Activated CD4-positive, alpha-beta memory T cell treated with anti-CD3 and anti-CD28 coated beads, Interleukin-2, amount 10 ng/mL, durations not matched to agents 7 days and 5 days (primary cell): ENCODE data around the gene UGT1A4. TPM values are rescaled to one million over a fixed set of nuclear protein-coding genes. Genes with fewer than 3 reads are reported as not detected.

Experiments
- CTCF ChIA-PET: fragments of 350-600 bp; sonication (Branson Sonifier 250); formaldehyde crosslinking; loops from one replicate; lab custom pipeline; 2021; ENCODE audit warnings: antibody characterized with exemption, inconsistent platforms; lab: Charles Lee
- POLR2A ChIA-PET: fragments of 350-600 bp; sonication (Branson Sonifier 250); formaldehyde crosslinking; loops from one replicate; lab custom pipeline; 2021; ENCODE audit warnings: antibody characterized with exemption; lab: Charles Lee
- DNase-seq: peaks from one replicate; pipeline ENCODE4 v3.0.0-alpha.2; 2020
- H3K27ac Mint-ChIP-seq: one replicate; pipeline ENCODE4 v1.8.0; 2021; ENCODE audit warnings: mild to moderate bottlenecking, mixed read lengths
- H3K27me3 Mint-ChIP-seq: one replicate; pipeline ENCODE4 v1.8.0; 2021; ENCODE audit warnings: mixed read lengths
- H3K36me3 Mint-ChIP-seq: one replicate; pipeline ENCODE4 v1.8.0; 2021; ENCODE audit warnings: low read depth, mixed read lengths
- H3K4me1 Mint-ChIP-seq: one replicate; pipeline ENCODE4 v1.8.0; 2021; ENCODE audit warnings: mixed read lengths
- H3K4me3 Mint-ChIP-seq: one replicate; pipeline ENCODE4 v1.8.0; 2021; ENCODE audit warnings: mild to moderate bottlenecking, mixed read lengths
- H3K9me3 Mint-ChIP-seq: one replicate; pipeline ENCODE4 v1.8.0; 2021; ENCODE audit warnings: mixed read lengths
- total RNA-seq, 2 experiments: library from RNA; stranded (reverse); gene quantifications; one replicate each; pipeline ENCODE4 v1.2.3, GENCODE V29; 2021

Gene UGT1A4
- total RNA-seq, 2 experiments from 2014 or later = not detected

DNA sequence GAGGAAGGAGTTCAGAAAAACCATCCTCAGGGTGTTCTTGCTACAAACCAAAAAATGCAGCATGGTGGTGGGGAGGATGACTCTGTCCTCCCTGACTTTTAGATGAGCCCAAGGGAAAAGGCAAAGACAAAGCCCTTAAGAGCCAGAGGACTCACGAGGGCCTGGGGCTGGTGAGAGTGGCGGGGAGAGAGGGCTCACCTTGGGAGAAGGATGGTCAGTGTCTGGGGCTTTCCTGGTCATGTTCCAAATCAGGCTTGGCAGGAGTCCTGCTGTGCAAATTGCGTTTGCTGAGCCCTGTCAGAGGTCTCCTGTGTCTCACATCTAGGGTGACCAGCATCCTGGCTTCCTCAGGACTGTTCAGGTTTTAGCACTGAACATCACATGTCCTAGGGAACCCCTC lies 46.2 kb downstream of the UGT1A4 start:
- DNase-seq = no peak
- Mint-ChIP-seq H3K36me3 (no peaks in the 10 kb centered on the region), H3K4me1 (no peaks in the 10 kb centered on the region), H3K4me3 (no peak overlapping the region), H3K27ac (no peak overlapping the region), H3K9me3 (no peaks in the 10 kb centered on the region), H3K27me3 (peaks cover 29% of the 10 kb centered on the region)
- ChIA-PET POLR2A (no interaction called here), CTCF (no interaction called here)

DNA sequence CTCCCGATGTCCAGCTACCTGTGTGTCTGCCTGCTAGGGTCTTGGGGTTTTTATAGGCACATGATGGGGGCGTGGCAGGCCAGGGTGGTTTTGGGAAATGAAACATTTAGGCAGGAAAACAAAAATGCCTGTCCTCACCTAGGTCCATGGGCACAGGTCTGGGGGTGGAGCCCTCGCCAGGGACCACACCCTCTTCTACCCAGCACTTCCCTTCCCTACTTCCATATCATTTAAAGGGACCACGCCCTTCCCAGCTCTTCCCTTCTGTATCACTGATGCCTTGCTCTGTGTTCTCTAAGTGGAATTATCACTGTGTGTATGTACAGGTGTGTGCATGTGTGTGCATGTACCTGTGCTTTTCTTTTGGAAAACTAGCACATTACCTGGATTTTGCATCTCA lies 47.9 kb downstream of the UGT1A4 start:
- DNase-seq = no peak
- Mint-ChIP-seq H3K4me3 (no peak overlapping the region), H3K9me3 (no peaks in the 10 kb centered on the region), H3K27me3 (peaks cover 31% of the 10 kb centered on the region), H3K4me1 (no peaks in the 10 kb centered on the region), H3K36me3 (no peaks in the 10 kb centered on the region), H3K27ac (no peak overlapping the region)
- POLR2A ChIA-PET = no interaction called here
- CTCF ChIA-PET = no interaction called here

DNA sequence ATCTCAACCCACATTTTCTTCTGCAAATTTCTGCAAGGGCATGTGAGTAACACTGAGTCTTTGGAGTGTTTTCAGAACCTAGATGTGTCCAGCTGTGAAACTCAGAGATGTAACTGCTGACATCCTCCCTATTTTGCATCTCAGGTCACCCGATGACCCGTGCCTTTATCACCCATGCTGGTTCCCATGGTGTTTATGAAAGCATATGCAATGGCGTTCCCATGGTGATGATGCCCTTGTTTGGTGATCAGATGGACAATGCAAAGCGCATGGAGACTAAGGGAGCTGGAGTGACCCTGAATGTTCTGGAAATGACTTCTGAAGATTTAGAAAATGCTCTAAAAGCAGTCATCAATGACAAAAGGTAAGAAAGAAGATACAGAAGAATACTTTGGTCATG lies 49.5 kb downstream of the UGT1A4 start:
- no peak overlapping the region for H3K27ac Mint-ChIP-seq
- H3K27me3 Mint-ChIP-seq = peaks cover 28% of the 10 kb centered on the region
- ChIA-PET POLR2A (no interaction called here), CTCF (no interaction called here)
- no peaks in the 10 kb centered on the region for H3K36me3 Mint-ChIP-seq
- H3K4me3 Mint-ChIP-seq = no peak overlapping the region
- no peaks in the 10 kb centered on the region for H3K4me1 Mint-ChIP-seq
- H3K9me3 Mint-ChIP-seq = no peaks in the 10 kb centered on the region
- no peak for DNase-seq

DNA sequence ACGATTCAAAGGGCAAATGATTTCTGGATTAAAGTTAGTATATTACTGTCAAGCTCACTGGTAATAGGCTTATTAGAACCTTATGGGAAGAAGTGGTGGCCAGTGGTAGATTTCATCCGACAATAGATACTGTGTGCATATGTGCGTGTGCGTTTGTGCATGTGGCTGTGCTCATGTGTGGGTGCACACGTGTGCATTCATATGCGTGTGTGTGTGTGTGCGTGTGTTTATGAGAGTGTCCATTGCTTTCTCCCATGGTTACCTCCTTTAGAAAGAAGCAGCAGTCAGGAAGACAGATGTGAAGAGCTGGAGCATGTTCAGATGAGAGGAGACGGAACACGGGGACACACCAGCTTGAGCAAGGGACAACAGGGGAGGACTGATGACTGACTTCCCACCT lies 50.7 kb downstream of the UGT1A4 start:
- POLR2A ChIA-PET = no interaction called here
- Mint-ChIP-seq H3K9me3 (no peaks in the 10 kb centered on the region), H3K36me3 (no peaks in the 10 kb centered on the region), H3K27me3 (peaks cover 18% of the 10 kb centered on the region), H3K4me3 (no peak overlapping the region), H3K27ac (no peak overlapping the region), H3K4me1 (no peaks in the 10 kb centered on the region)
- DNase-seq = no peak
- CTCF ChIA-PET = no interaction called here

DNA sequence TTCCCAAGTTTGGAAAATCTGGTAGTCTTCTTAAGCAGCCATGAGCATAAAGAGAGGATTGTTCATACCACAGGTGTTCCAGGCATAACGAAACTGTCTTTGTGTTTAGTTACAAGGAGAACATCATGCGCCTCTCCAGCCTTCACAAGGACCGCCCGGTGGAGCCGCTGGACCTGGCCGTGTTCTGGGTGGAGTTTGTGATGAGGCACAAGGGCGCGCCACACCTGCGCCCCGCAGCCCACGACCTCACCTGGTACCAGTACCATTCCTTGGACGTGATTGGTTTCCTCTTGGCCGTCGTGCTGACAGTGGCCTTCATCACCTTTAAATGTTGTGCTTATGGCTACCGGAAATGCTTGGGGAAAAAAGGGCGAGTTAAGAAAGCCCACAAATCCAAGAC lies 53.6 kb downstream of the UGT1A4 start:
- peaks cover 2% of the 10 kb centered on the region for H3K36me3 Mint-ChIP-seq
- H3K27me3 Mint-ChIP-seq = peaks cover 9% of the 10 kb centered on the region
- H3K9me3 Mint-ChIP-seq = peaks cover 7% of the 10 kb centered on the region
- H3K4me3 Mint-ChIP-seq = no peak overlapping the region
- ChIA-PET POLR2A (no interaction called here), CTCF (no interaction called here)
- H3K4me1 Mint-ChIP-seq = no peaks in the 10 kb centered on the region
- DNase-seq = no peak
- no peak overlapping the region for H3K27ac Mint-ChIP-seq

DNA sequence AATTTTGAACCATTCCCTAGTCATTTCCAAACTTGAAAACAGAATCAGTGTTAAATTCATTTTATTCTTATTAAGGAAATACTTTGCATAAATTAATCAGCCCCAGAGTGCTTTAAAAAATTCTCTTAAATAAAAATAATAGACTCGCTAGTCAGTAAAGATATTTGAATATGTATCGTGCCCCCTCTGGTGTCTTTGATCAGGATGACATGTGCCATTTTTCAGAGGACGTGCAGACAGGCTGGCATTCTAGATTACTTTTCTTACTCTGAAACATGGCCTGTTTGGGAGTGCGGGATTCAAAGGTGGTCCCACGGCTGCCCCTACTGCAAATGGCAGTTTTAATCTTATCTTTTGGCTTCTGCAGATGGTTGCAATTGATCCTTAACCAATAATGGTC lies 54.0 kb downstream of the UGT1A4 start:
- POLR2A ChIA-PET = no interaction called here
- H3K27me3 Mint-ChIP-seq = peaks cover 7% of the 10 kb centered on the region
- H3K4me3 Mint-ChIP-seq = no peak overlapping the region
- DNase-seq = no peak
- H3K9me3 Mint-ChIP-seq = peaks cover 9% of the 10 kb centered on the region
- H3K36me3 Mint-ChIP-seq = peaks cover 2% of the 10 kb centered on the region
- no peaks in the 10 kb centered on the region for H3K4me1 Mint-ChIP-seq
- no peak overlapping the region for H3K27ac Mint-ChIP-seq
- CTCF ChIA-PET = no interaction called here

DNA sequence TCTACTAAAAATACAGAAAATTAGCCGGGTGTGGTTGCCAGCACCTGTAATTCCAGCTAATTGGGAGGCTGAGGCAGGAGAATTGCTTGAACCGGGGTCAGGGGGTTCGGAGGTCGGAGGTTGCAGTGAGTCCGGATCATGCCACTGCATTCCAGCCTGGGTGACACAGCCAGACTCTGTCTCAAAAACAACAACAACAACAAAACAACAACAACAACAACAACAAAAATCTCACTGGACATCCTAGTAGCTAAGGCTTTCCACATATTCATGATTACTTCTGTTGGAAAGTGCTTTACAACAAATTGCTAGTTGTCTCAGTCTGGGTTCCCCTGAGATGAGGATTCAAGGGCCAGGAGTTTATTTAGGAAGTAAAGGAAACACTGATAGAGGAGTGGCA lies 55.3 kb downstream of the UGT1A4 start:
- Mint-ChIP-seq H3K27me3 (peaks cover 5% of the 10 kb centered on the region), H3K4me3 (no peak overlapping the region), H3K27ac (no peak overlapping the region), H3K9me3 (peaks cover 9% of the 10 kb centered on the region), H3K36me3 (peaks cover 2% of the 10 kb centered on the region), H3K4me1 (no peaks in the 10 kb centered on the region)
- no peak for DNase-seq
- ChIA-PET POLR2A (no interaction called here), CTCF (no interaction called here)

DNA sequence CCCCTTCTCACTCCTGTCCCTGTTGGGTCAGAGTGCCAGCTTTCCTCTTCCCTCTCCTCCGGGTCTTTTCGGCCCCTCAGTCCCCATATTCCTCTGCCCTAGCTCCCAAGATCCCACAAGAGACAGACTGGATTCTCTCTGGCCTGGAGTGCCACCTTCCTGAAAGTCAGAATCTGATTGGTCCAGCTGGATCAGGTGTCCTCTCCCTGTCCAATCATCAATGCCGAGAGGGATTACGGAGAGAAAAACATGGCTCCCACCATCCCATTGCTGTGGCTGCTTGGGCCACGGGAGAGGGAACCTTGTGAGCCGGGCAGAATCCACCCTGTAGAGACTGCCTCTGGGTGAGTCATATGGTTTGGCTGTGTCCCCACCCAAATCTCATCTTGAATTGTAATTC lies 56.9 kb downstream of the UGT1A4 start:
- CTCF ChIA-PET = no interaction called here
- peaks cover 9% of the 10 kb centered on the region for H3K9me3 Mint-ChIP-seq
- H3K4me3 Mint-ChIP-seq = no peak overlapping the region
- no peak overlapping the region for H3K27ac Mint-ChIP-seq
- peaks cover 2% of the 10 kb centered on the region for H3K27me3 Mint-ChIP-seq
- POLR2A ChIA-PET = no interaction called here
- H3K36me3 Mint-ChIP-seq = peaks cover 2% of the 10 kb centered on the region
- DNase-seq = no peak
- no peaks in the 10 kb centered on the region for H3K4me1 Mint-ChIP-seq

DNA sequence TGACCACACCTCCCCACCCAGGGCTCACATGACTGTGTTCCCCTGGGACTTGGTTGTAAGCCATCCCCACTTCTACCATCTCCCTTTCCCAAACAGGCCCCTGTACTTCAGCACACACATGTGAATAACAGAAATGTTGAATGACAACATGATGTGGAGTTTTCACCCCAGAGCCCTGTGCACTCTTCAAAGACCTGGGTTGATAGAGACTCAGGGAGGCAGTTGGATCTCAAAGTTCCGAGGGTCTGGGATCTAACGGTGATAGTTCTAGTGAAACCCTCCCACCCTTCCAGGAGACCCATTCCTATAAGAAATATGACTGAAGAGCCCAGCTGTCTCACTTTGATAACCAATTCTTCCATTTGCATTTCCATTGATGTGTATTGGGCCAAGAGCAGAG lies 59.5 kb downstream of the UGT1A4 start, which contains the start of gene MROH2A:
Gene MROH2A, plus strand, starts transcription at position 301 of the 400 bp plus-strand sequence. CDS start 1,029 bp downstream, outside the sequence.
- Mint-ChIP-seq H3K27ac (no peak within 1 kb of the TSS), H3K36me3 (peaks cover 2% of the 10 kb centered on the region), H3K4me1 (no peaks in the 10 kb centered on the region), H3K9me3 (peaks cover 9% of the 10 kb centered on the region), H3K4me3 (no peak within 1 kb of the TSS), H3K27me3 (peaks cover 9% of the 10 kb centered on the region)
- POLR2A ChIA-PET = no interaction called here
- CTCF ChIA-PET = interaction anchor here (0.6 kb wide), 1 partner anchor 1968 kb away, joined by 4 read pairs; no protein-coding TSS in a partner anchor
- no peak for DNase-seq

DNA sequence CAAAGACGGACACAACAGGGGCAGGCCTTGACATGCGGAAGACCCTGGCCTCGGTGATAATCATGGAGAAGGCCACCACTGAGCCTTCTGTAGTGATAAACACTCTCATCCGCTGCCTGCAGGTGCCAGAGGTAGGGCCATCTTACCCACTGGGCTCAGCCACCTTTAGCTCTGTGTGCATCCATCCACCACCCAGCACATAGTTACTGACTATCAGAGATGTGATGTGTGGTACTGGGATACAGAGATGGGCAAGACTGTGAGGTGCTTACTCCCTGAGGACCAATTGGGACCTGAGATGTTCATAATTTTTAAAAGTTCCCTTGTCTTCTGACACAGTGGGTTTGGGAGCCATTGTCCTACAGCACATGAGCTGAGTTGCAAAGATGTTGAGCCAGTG lies 61.2 kb downstream of the UGT1A4 start:
- peaks cover 9% of the 10 kb centered on the region for H3K9me3 Mint-ChIP-seq
- CTCF ChIA-PET = no interaction called here

DNA sequence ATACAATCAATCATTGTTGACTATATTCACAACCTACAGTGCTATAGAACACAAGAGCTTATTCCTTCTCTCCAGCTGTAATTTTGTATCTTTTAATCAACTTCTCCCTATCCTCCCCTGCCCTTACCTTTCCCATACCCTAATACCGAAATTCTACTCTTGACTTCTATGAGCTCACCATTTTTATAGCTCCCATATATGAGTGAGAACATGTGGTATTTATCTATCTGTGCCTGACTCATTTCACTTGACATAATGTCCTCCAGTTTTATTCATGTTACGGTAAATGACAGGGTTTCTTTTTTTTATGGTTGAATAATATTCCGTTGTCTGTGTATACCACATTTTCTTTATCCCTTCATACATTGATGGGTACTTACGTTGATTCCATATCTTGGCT lies 62.2 kb downstream of the UGT1A4 start:
- Mint-ChIP-seq H3K9me3 (peaks cover 8% of the 10 kb centered on the region), H3K4me3 (no peak overlapping the region), H3K4me1 (no peaks in the 10 kb centered on the region), H3K36me3 (peaks cover 2% of the 10 kb centered on the region), H3K27me3 (peaks cover 9% of the 10 kb centered on the region), H3K27ac (no peak overlapping the region)
- ChIA-PET POLR2A (no interaction called here), CTCF (no interaction called here)
- no peak for DNase-seq

More for the DNA sequence above, 61.2 kb downstream of the UGT1A4 start:
- Mint-ChIP-seq H3K27ac (no peak overlapping the region), H3K4me1 (no peaks in the 10 kb centered on the region), H3K27me3 (peaks cover 9% of the 10 kb centered on the region), H3K4me3 (no peak overlapping the region), H3K36me3 (peaks cover 2% of the 10 kb centered on the region)
- DNase-seq = no peak
- POLR2A ChIA-PET = no interaction called here

DNA sequence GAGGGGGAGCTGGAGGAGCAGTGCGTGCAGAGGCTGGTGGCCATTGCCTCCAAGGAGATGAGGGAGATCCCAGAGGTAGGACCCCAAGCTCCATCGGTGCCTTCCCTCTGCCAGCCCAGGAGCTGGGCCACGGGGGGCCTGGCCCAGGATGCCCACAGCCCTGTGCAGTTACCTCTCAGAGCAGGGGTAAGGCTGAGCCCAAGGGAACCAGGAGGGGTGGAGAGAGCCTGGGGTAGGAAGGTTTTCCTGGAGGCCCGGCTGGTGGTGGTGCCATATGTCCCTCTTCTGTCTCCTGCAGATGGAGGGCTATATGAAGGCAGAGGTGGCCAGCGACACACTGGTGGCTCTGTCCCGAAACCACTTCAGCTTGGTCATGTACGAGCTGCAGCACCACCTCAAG lies 71.0 kb downstream of the UGT1A4 start:
- no peaks in the 10 kb centered on the region for H3K4me1 Mint-ChIP-seq
- H3K36me3 Mint-ChIP-seq = no peaks in the 10 kb centered on the region
- H3K27ac Mint-ChIP-seq = no peak overlapping the region
- no peaks in the 10 kb centered on the region for H3K9me3 Mint-ChIP-seq
- ChIA-PET CTCF (no interaction called here), POLR2A (no interaction called here)
- peaks cover 3% of the 10 kb centered on the region for H3K27me3 Mint-ChIP-seq
- DNase-seq = no peak
- no peak overlapping the region for H3K4me3 Mint-ChIP-seq

DNA sequence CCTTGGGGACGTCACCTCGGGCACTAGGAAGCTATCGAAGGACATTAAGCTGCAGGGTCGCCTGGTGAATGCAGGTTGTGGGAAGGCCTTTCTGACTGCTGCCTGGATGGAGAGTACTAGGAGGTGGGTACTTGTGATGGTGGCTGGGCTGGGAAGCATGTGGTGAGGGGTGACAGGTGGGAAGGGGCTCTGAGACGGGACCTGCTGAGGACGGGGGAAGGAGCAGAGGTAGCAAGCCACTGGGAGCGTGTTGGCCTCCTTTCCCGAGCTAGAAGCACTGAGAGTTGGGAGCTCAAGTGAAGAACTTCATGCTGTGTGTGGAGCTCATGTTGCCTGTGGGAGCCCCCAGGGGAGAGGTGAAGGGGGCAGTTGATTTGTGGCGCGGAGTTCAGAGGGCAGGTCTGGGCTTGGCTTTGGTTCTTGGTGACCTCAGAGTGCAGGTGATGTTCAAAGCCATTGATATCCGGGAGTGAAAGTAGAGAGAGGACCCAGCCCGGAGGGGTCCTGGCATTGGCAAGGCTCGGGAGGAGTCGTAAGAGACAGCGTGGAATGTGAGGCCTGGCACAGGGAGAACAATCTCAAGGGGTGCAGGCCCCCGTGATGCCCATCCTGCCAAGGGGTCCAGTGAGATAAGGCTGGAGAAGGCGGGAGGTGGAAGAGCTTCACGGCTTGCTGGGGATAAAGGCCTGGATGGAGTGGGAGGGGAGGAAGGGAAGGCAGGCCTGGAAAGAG lies 72.8 kb downstream of the UGT1A4 start:
- Mint-ChIP-seq H3K27me3 (no peaks in the 10 kb centered on the region), H3K36me3 (no peaks in the 10 kb centered on the region), H3K4me1 (no peaks in the 10 kb centered on the region), H3K9me3 (no peaks in the 10 kb centered on the region), H3K27ac (no peak overlapping the region), H3K4me3 (no peak overlapping the region)
- DNase-seq = no peak
- ChIA-PET POLR2A (no interaction called here), CTCF (no interaction called here)

DNA sequence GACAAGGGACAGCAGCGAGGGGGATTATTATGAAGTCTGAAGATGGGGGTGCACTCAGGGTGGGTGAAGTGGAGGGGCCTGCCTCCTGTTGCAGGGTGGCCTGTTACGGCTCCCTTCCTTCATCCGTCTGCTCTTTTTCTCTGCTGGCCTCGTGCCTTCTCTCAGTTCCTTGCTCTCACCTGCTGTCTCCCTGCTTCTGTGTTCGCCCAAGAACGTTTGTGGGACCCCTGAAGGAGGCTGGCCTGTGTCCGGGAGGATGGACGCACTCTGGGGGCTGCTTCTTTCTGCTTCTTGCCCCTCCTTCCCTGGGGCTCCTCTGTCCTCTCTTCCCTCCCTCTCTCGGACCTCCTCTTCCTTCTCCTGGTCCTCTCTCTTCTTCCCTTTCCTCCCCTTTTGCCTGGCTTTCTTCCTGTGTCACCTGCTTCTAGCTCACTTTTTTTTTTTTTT lies 73.4 kb downstream of the UGT1A4 start:
- CTCF ChIA-PET = no interaction called here
- Mint-ChIP-seq H3K9me3 (no peaks in the 10 kb centered on the region), H3K27me3 (no peaks in the 10 kb centered on the region), H3K4me1 (no peaks in the 10 kb centered on the region), H3K36me3 (no peaks in the 10 kb centered on the region), H3K27ac (no peak overlapping the region), H3K4me3 (no peak overlapping the region)
- POLR2A ChIA-PET = no interaction called here
- no peak for DNase-seq
